NCI-H2227 (cell line): ENCODE measurements around the gene BATF3.

Source experiments
- DNase-seq: peaks from one replicate; lab custom pipeline; 2025; ENCODE audit not compliant: unreplicated experiment; lab: John Stamatoyannopoulos, UW

The BATF3 gene

GRCh38 chr1:212685429-212685828 is 14.2 kb downstream of the BATF3 start:
- DNase-seq, result no peak

- DNase-seq, result no peak
Observed at GRCh38 chr1:212684521-212685090, 15.0 kb downstream of the BATF3 start.

GRCh38 chr1:212684076-212684475 is 15.6 kb downstream of the BATF3 start:
- DNase-seq, result no peak

GRCh38 chr1:212683357-212683722 is 16.3 kb downstream of the BATF3 start:
- DNase-seq, result no peak

- DNase-seq, result peak; percentile 14
Observed at GRCh38 chr1:212680680-212681389, 18.8 kb downstream of the BATF3 start.

- no peak for DNase-seq
Observed at GRCh38 chr1:212678456-212679410, 20.9 kb downstream of the BATF3 start.

GRCh38 chr1:212677573-212677972 is 22.1 kb downstream of the BATF3 start:
- no peak for DNase-seq

- no peak for DNase-seq
Observed at GRCh38 chr1:212677136-212677535, 22.5 kb downstream of the BATF3 start.

- DNase-seq, result no peak
Observed at GRCh38 chr1:212675675-212676074, 24.0 kb downstream of the BATF3 start.

- no peak for DNase-seq
Observed at GRCh38 chr1:212674872-212675271, 24.8 kb downstream of the BATF3 start.

GRCh38 chr1:212671342-212672031 is 28.2 kb downstream of the BATF3 start:
- peak; percentile 89 for DNase-seq

GRCh38 chr1:212670882-212671281 is 28.8 kb downstream of the BATF3 start:
- no peak for DNase-seq

- DNase-seq, result no peak
Observed at GRCh38 chr1:212670301-212670700, 29.3 kb downstream of the BATF3 start.

GRCh38 chr1:212669600-212669999 is 30.0 kb downstream of the BATF3 start:
- DNase-seq, result no peak

- DNase-seq, result peak; percentile 11
Observed at GRCh38 chr1:212669102-212669501, 30.5 kb downstream of the BATF3 start.

- no peak for DNase-seq
Observed at GRCh38 chr1:212668477-212668876, 31.2 kb downstream of the BATF3 start.

- no peak for DNase-seq
Observed at GRCh38 chr1:212667223-212668139, 32.2 kb downstream of the BATF3 start.

- DNase-seq, result no peak
Observed at GRCh38 chr1:212666116-212666775, 33.4 kb downstream of the BATF3 start.

GRCh38 chr1:212665241-212666115 is 34.2 kb downstream of the BATF3 start:
- DNase-seq, result peak; percentile 89
